Pancreas (tissue), 10 donors: ENCODE results near the gene THSD7A. TPM values are rescaled to one million over a fixed set of nuclear protein-coding genes. Genes with fewer than 3 reads are reported as not detected.

ENCODE experiments used
- ATAC-seq, 4 donors: fragments of 200-7000 bp; cut with Tn5 transposase; one replicate each; pipeline versions ENCODE4 v1.8.0 to v1.9.1; 2020; ENCODE audit warnings: mild to moderate bottlenecking in 4 of 4, moderate library complexity in 4 of 4
- DNase-seq, 6 donors: peaks; one replicate each; pipeline ENCODE4 v3.0.0-alpha.2; 2020
- FAIRE-seq: peaks from 2 replicates; lab custom pipeline; 2012; peaks lifted over from hg19 to GRCh38; lab: Jason Lieb, UNC
- H3K27ac ChIP-seq, 4 donors: fragments of 200-600 bp; sonication (generic); 1 replicate in 3 of 4; 2 replicates in 1 of 4; pipeline versions ENCODE4 v1.5.0 to v1.8.0; 2020
- H3K27me3 ChIP-seq, 4 donors: fragments of 200-600 bp; one replicate each; pipeline ENCODE4 v1.8.0; 2021
- H3K36me3 ChIP-seq, 3 donors: fragments of 200-600 bp; sonication (generic) in 1 of 3; one replicate each; pipeline versions ENCODE4 v1.5.0 to v1.8.0; 2020 to 2021
- H3K4me1 ChIP-seq, 3 donors: fragments of 200-600 bp; one replicate each; pipeline ENCODE4 v1.8.0; 2021
- H3K4me3 ChIP-seq, 4 donors: fragments of 200-600 bp; sonication (generic) in 2 of 4; one replicate each; pipeline versions ENCODE4 v1.5.0 to v1.8.0; 2020 to 2021
- H3K9me3 ChIP-seq, 4 donors: fragments of 200-600 bp; one replicate each; pipeline ENCODE4 v1.8.0; 2021
- CTCF ChIP-seq, 4 donors: fragments of 200-600 bp; sonication (generic) in 3 of 4; IDR thresholded peaks; one replicate each; pipeline versions ENCODE4 v1.5.0 to v1.8.0; 2021; ENCODE audit warnings: antibody characterized with exemption in 4 of 4
- WGBS, 2 donors: extraction: QIAGEN DNeasy Blood & Tissue Kit; methylation state at CpG; one replicate each; pipeline ENCODE4 v1.1.7; 2013; 5-methylcytosine and 5-hydroxymethylcytosine counted together
- intact Hi-C, 3 donors: fragments of 100-400 bp; cut with DNase I; formaldehyde crosslinking; loops; one replicate each; pipeline versions ENCODE4 v1.11.1 to v1.14.2; 2022
- polyA plus RNA-seq, 2 donors: library from polyadenylated mRNA; stranded (reverse); fragments of 200-250 nt; gene quantifications; one replicate each; pipeline ENCODE4 v1.2.3, GENCODE V29; 2013
- total RNA-seq, 6 donors: library from RNA; stranded (reverse); fragmentation: NEBNext Ultra II Directional in 4 of 6; extraction: Animal tissue kit (Norgen Biotek cat#: 25700) in 4 of 6; gene quantifications; one replicate each; pipeline versions ENCODE4 v1.2.1 to v1.2.4, GENCODE V29; 2021 to 2023
- donor health status: healthy with polysubstance abuse.
- donor health status: DM: no; HTN: no; CAD: no; lungs with moderate emphysema.
- donor health status: DM: no; HTN: no; CAD: no.
- donor health status: control.
- donor health status: control.
- donor health status: Bipolar disorder and iron deficiency.
- donor health status: DM: yes; HTN: yes; CAD: no.
- donor health status: DM: no; HTN: no; CAD: no.
- donor health status: DM: no; HTN: no; CAD: no.
- donor health status: DM: yes; HTN: yes; CAD: no.

Gene THSD7A
- total and polyA plus RNA-seq, 8 donors, result 0.30 to 3.7 (median 0.90) TPM

- no peak for ATAC-seq
- Histone ChIP-seq H3K4me3 (no peak overlapping the region), H3K27ac (no peak overlapping the region), H3K36me3 (no peaks in the 10 kb centered on the region), H3K9me3 (no peaks in the 10 kb centered on the region), H3K4me1 (no peaks in the 10 kb centered on the region), H3K27me3 (no peaks in the 10 kb centered on the region)
- FAIRE-seq, result no peak
- intact Hi-C loops, result no loop called here
- 83 to 98% methylated on average over 4 of the region's 4 CpGs for WGBS, 2 donors
- no peak for DNase-seq
- TF ChIP-seq CTCF (IDR thresholded peaks at IDR 0.05), result no peak
Measured at GRCh38 chr7:11804621-11805020, 27.4 kb downstream of the THSD7A start.

DNA sequence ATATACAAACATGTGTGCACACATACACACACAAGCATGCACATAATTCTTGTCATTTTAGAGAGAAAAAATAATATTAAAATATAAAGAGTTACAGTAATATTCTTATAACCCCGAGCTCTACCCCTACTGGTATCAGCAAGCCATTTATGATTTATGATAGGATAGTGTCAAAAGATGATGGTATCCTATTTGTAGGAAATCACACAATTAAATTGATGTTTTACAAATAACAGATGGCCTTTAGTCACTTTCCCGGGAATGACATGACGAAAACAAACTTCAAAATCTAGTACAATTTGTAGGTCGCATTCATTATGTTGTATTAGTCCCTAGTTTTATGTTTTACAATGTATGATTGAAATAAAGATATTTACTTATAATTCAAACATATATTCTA, 36.8 kb downstream of the THSD7A start:
- H3K4me1 ChIP-seq, result no peaks in the 10 kb centered on the region
- no peak for ATAC-seq
- no peak for FAIRE-seq
- H3K4me3 ChIP-seq, result no peak overlapping the region
- TF ChIP-seq CTCF (IDR thresholded peaks at IDR 0.05), result no peak
- DNase-seq, result no peak
- intact Hi-C loops, result no loop called here
- H3K27me3 ChIP-seq, result no peaks in the 10 kb centered on the region
- no peaks in the 10 kb centered on the region for H3K9me3 ChIP-seq
- no peaks in the 10 kb centered on the region for H3K36me3 ChIP-seq
- 80 to 85% methylated on average over 4 of the region's 4 CpGs for WGBS, 2 donors
- no peak overlapping the region for H3K27ac ChIP-seq

DNA sequence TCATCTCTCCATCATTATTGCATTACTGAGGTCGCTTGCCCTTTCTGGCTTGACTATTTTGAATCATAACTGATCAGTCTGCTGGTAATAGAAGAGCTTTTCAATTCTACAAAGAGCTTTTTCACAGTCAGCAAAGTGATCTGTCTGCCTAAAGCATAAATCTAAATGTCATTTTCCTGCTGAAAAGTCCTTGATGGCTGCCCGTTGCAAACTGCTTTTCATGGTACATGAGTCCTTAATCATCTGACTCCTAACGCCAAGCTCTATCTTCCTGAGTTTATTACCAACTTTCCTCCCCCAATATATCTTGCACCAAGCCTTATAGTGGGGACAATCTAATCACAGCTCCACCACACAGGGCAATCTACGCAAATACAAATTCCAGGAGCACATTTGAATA, 39.8 kb downstream of the THSD7A start:
- Histone ChIP-seq H3K27me3 (no peaks in the 10 kb centered on the region), H3K4me3 (no peak overlapping the region), H3K36me3 (no peaks in the 10 kb centered on the region), H3K9me3 (no peaks in the 10 kb centered on the region), H3K4me1 (no peaks in the 10 kb centered on the region), H3K27ac (no peak overlapping the region)
- ATAC-seq, result no peak
- intact Hi-C loops, result no loop called here
- no peak for FAIRE-seq
- WGBS, 2 donors, result 59 to 68% methylated on average over 4 of the region's 4 CpGs
- DNase-seq, result no peak
- no peak for TF ChIP-seq CTCF (IDR thresholded peaks at IDR 0.05)

GRCh38 chr7:11788568-11788967, 43.4 kb downstream of the THSD7A start:
- Histone ChIP-seq H3K27ac (no peak overlapping the region), H3K4me3 (no peak overlapping the region), H3K9me3 (peaks cover 0 to 3% (median 0%) of the 10 kb centered on the region in 4 donors), H3K36me3 (no peaks in the 10 kb centered on the region), H3K4me1 (no peaks in the 10 kb centered on the region), H3K27me3 (no peaks in the 10 kb centered on the region)
- no peak for TF ChIP-seq CTCF (IDR thresholded peaks at IDR 0.05)
- FAIRE-seq (no peak), ATAC-seq (no peak), DNase-seq (no peak)
- WGBS, 2 donors, result 78 to 84% methylated on average over 3 of the region's 3 CpGs
- intact Hi-C loops, result no loop called here

- 79 to 89% methylated on average over 4 of the region's 4 CpGs for WGBS, 2 donors
- Histone ChIP-seq H3K4me3 (no peak overlapping the region), H3K9me3 (peaks cover 0 to 3% (median 0%) of the 10 kb centered on the region in 4 donors), H3K4me1 (no peaks in the 10 kb centered on the region), H3K27me3 (no peaks in the 10 kb centered on the region), H3K36me3 (no peaks in the 10 kb centered on the region), H3K27ac (no peak overlapping the region)
- TF ChIP-seq CTCF (IDR thresholded peaks at IDR 0.05), result no peak
- no peak for ATAC-seq
- DNase-seq, result no peak
- intact Hi-C loops, result no loop called here
- FAIRE-seq, result no peak
Measured at GRCh38 chr7:11787534-11787933, 44.5 kb downstream of the THSD7A start.
